ENCODE measurements around the gene CASP14. TPM values are rescaled to one million over a fixed set of nuclear protein-coding genes. Genes with fewer than 3 reads are reported as not detected.
"Not testable (repeated sequence)": the region's sequence is repeated elsewhere in the genome, so short reads cannot be mapped to it uniquely, and the experiment has no call there.

CASP14 gene
- total RNA-seq, 4 donors from 2014 or later: not detected

DNA sequence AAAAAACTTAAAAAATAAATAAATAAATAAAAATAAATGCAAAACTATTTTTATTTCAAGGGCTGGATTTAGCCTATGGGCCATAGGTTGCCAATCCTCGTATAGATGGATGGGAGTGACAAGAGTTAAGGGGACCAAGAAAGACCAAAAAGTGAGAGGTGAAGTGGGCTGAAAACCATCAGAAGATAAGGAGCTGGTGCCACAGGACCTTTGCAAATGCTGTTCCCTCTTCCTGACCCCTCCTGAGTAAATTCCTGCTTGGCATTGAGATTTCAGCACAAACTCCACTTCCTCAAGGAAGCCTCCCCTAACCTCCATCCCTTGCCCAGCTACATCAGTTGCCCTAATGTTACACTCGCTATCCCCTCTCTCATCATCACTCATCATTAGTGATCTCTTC, 43.7 kb downstream of the CASP14 start:
- Histone ChIP-seq H3K4me3 (no peak overlapping the region), H3K9me3 (no peaks in the 10 kb centered on the region), H3K27ac (no peak overlapping the region), H3K36me3 (no peaks in the 10 kb centered on the region), H3K27me3 (no peaks in the 10 kb centered on the region), H3K4me1 (peaks cover 0 to 3% (median 0%) of the 10 kb centered on the region in 4 donors)
- WGBS, 2 donors: 75 to 82% methylated on average over 2 of the region's 2 CpGs
- no peak for DNase-seq (ENCODE audit: low spot score in 2 of 2)
- no peak for TF ChIP-seq CTCF (IDR thresholded peaks at IDR 0.05)
- no peak for TF ChIP-seq POLR2A (IDR thresholded peaks at IDR 0.05)
- no peak for TF ChIP-seq EP300 (IDR thresholded peaks at IDR 0.05)

DNA sequence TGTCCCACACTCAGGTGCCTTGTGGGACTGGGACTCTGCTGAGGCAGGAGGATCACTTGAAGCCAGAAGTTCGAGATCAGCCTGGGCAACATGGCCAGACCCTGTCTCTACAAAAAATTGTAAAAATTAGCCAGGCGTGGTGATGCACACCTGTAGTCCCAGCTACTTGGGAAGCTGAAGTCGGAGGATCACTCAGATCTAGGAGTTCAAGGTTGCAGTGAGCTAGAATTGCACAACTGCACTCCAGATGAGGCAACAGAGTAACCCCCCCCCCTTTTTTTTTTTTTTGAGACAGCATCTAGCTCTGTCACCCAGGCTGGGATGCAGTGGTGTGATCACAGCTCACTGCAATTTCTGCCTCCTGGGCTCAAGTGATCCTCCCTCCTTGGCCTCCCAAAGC, 46.9 kb downstream of the CASP14 start:
- H3K4me3 ChIP-seq: no peak overlapping the region
- WGBS, 2 donors: 70 to 84% methylated on average over 3 of the region's 3 CpGs
- no peaks in the 10 kb centered on the region for H3K27me3 ChIP-seq
- no peaks in the 10 kb centered on the region for H3K9me3 ChIP-seq
- DNase-seq (ENCODE audit: low spot score in 2 of 2): no peak
- H3K36me3 ChIP-seq: no peaks in the 10 kb centered on the region
- no peak overlapping the region for H3K27ac ChIP-seq
- TF ChIP-seq EP300 (IDR thresholded peaks at IDR 0.05) (no peak), CTCF (IDR thresholded peaks at IDR 0.05) (no peak), POLR2A (IDR thresholded peaks at IDR 0.05) (no peak)
- H3K4me1 ChIP-seq: peaks cover 0 to 3% (median 0%) of the 10 kb centered on the region in 4 donors

- H3K4me1 ChIP-seq; H3K27me3 ChIP-seq; H3K4me3 ChIP-seq; H3K36me3 ChIP-seq; DNase-seq (ENCODE audit: low spot score in 2 of 2); H3K27ac ChIP-seq: not testable (repeated sequence)
- 66 to 73% methylated on average over 6 of the region's 6 CpGs for WGBS, 2 donors
- H3K9me3 ChIP-seq: peaks cover 0 to 11% (median 0%) of the 10 kb centered on the region in 4 donors
These were observed 48.7 kb downstream of the CASP14 start for GRCh38 chr19:15097980-15098379.

DNA sequence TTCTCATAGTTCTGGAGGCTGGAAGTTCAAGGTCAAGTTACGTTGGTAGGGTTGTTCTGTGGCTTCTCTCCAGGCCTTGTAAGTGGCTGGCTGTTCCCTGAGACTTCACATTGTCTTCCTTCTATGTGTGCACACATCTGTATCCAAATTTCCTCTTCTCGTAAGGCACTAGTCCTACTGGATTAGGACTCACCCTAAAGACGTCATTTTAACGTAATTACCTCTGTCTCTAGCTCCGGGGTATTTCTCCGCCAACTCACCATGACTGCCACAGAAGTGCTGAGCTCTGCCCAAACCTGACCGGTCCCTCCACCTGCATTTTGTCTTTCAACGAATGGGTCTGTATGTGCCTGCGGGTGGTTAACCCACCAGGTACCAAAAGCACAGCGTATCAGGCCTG, 49.2 kb downstream of the CASP14 start:
- WGBS, 2 donors: 73 to 76% methylated on average over 10 of the region's 10 CpGs
- no peak for DNase-seq (ENCODE audit: low spot score in 2 of 2)
- H3K27me3 ChIP-seq: no peaks in the 10 kb centered on the region
- H3K9me3 ChIP-seq: peaks cover 0 to 16% (median 0%) of the 10 kb centered on the region in 4 donors
- no peak overlapping the region for H3K27ac ChIP-seq
- TF ChIP-seq EP300 (IDR thresholded peaks at IDR 0.05) (no peak), CTCF (IDR thresholded peaks at IDR 0.05) (no peak)
- H3K4me3 ChIP-seq: no peak overlapping the region
- H3K4me1 ChIP-seq: no peaks in the 10 kb centered on the region
- no peaks in the 10 kb centered on the region for H3K36me3 ChIP-seq

DNA sequence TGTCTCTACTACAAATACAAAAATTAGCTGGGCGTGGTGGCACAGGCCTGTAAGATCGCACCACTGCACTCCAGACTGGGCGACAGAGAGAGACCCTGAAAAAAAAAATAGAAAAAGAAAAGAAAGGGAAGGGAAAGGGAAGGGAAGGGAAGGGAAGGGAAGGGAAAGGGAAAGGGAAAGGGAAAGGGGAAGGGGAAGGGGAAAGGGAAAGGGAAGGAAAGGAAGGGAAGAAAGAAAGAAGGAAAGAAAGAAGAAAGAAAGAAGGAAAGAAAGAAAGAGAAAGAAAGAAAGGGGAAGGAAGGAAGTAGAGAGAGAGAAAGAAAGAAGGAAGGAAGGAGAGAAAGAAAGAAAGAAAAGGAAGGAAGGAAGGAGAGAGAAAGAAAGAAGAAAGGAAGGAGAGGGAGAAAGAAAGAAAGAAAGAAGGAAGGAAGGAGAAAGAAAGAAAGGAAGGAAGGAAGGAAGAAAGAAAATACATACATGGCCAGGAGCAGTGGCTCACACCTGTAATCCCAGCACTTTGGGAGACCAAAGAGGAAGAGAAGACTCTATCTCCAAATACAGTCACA, 49.8 kb downstream of the CASP14 start:
- TF ChIP-seq CTCF (IDR thresholded peaks at IDR 0.05) (no peak), EP300 (IDR thresholded peaks at IDR 0.05) (no peak), POLR2A (IDR thresholded peaks at IDR 0.05) (no peak)
- Histone ChIP-seq H3K4me3 (no peak overlapping the region), H3K27ac (no peak overlapping the region), H3K4me1 (no peaks in the 10 kb centered on the region), H3K36me3 (no peaks in the 10 kb centered on the region), H3K27me3 (no peaks in the 10 kb centered on the region), H3K9me3 (peaks cover 0 to 22% (median 0%) of the 10 kb centered on the region in 4 donors)
- DNase-seq (ENCODE audit: low spot score in 2 of 2): no peak
- WGBS, 2 donors: 83 to 84% methylated on average over 3 of the region's 3 CpGs
